Choroid plexus epithelial cell (primary cell): ENCODE data around the gene CPNE7.

Experiments
- DNase-seq: peaks from one replicate; pipeline ENCODE4 v3.0.0-alpha.2; 2010; ENCODE audit warnings: low read depth
- H3K4me3 ChIP-seq: 2 replicates; pipeline ENCODE4 v1.5.1; 2011; ENCODE audit warnings: low read depth, mild to moderate bottlenecking, control low read depth, low read length, moderate library complexity
- CTCF ChIP-seq: conservative IDR thresholded peaks from 2 replicates; pipeline ENCODE4 v1.5.1; 2011; ENCODE audit warnings: low read depth, mild to moderate bottlenecking, control low read depth, inconsistent platforms, low read length, moderate library complexity

CPNE7 gene

GRCh38 chr16:89645122-89645521 lies 69.6 kb downstream of the CPNE7 start:
- no peak for TF ChIP-seq CTCF
- no peak for DNase-seq
- no peak overlapping the region for H3K4me3 ChIP-seq

- no peak for TF ChIP-seq CTCF
- no peak overlapping the region for H3K4me3 ChIP-seq
- no peak for DNase-seq
Observed at GRCh38 chr16:89646270-89646669, 70.7 kb downstream of the CPNE7 start.
